A673 (cell line): ENCODE data around the gene TRMO. TPM values are rescaled to one million over a fixed set of nuclear protein-coding genes. Genes with fewer than 3 reads are reported as not detected.

ENCODE experiments used
- BruUV-seq: library from RNA; stranded (reverse); fragments of 400-500 nt; replicated peaks from 2 replicates; lab custom pipeline; 2021; lab: Mats Ljungman, UMichigan
- CTCF ChIA-PET: fragments of 300-600 bp; sonication (Branson Sonifier 250); formaldehyde crosslinking; loops from one replicate; lab custom pipeline; 2022; ENCODE audit warnings: antibody characterized with exemption; lab: Charles Lee
- POLR2A ChIA-PET: fragments of 300-600 bp; sonication (Branson Sonifier 250); formaldehyde crosslinking; loops from one replicate; lab custom pipeline; 2022; ENCODE audit warnings: antibody characterized with exemption; ENCODE audit not compliant: low non-redundant PET; lab: Charles Lee
- DNase-seq: peaks from one replicate; pipeline ENCODE4 v3.0.0-alpha.2; 2015; ENCODE audit warnings: low spot score
- H3K27ac ChIP-seq: fragments of 200-600 bp; sonication (generic); 2 replicates; pipeline ENCODE4 v1.5.1; 2016; ENCODE audit warnings: mixed run types, low read depth, mild to moderate bottlenecking, mixed read lengths, antibody characterized with exemption, low read length; ENCODE audit not compliant: poor library complexity, severe bottlenecking
- H3K27me3 ChIP-seq: fragments of 200-600 bp; sonication (generic); replicated peaks from 2 replicates; pipeline ENCODE4 v1.6.1; 2017; ENCODE audit warnings: mixed run types, low read depth, mild to moderate bottlenecking, mixed read lengths, antibody characterized with exemption, low read length; ENCODE audit not compliant: insufficient read depth, poor library complexity
- H3K36me3 ChIP-seq: fragments of 200-600 bp; sonication (generic); 2 replicates; pipeline ENCODE4 v1.6.1; 2016; ENCODE audit warnings: mixed run types, mild to moderate bottlenecking, mixed read lengths, antibody characterized with exemption, low read length; ENCODE audit not compliant: insufficient read depth, poor library complexity, severe bottlenecking
- H3K4me1 ChIP-seq: fragments of 200-600 bp; sonication (generic); 2 replicates; pipeline ENCODE4 v1.6.1; 2017; ENCODE audit warnings: mixed run types, mild to moderate bottlenecking, mixed read lengths, antibody characterized with exemption, low read length; ENCODE audit not compliant: insufficient read depth, poor library complexity, severe bottlenecking
- H3K4me3 ChIP-seq: fragments of 200-600 bp; sonication (generic); 2 replicates; pipeline ENCODE4 v1.5.1; 2016; ENCODE audit warnings: low read depth, mixed run types, mild to moderate bottlenecking, mixed read lengths, low read length; ENCODE audit not compliant: poor library complexity, severe bottlenecking
- H3K9me3 ChIP-seq: fragments of 200-600 bp; sonication (generic); 2 replicates; pipeline ENCODE4 v1.6.1; 2016; ENCODE audit warnings: mixed run types, low read depth, mild to moderate bottlenecking, mixed read lengths, antibody characterized with exemption, low read length; ENCODE audit not compliant: poor library complexity, severe bottlenecking
- EZH2 ChIP-seq: fragments of 200-600 bp; sonication (generic); IDR thresholded peaks from 2 replicates; pipeline ENCODE4 v1.6.1; 2017; ENCODE audit warnings: borderline replicate concordance, low read depth, mild to moderate bottlenecking, mixed read lengths, antibody characterized with exemption, low read length; ENCODE audit not compliant: poor library complexity, severe bottlenecking
- intact Hi-C: fragments of 100-400 bp; cut with micrococcal nuclease; formaldehyde crosslinking; loops from one replicate; pipeline ENCODE4 v1.10.0; 2022; ENCODE audit not compliant: unreplicated experiment
- total RNA-seq: library from RNA; stranded (reverse); gene quantifications from 2 replicates; pipeline ENCODE4 v1.2.3, GENCODE V29; 2021
- TF ChIP-seq, protein P1 (sequence below): fragments of 300-800, 200-600 bp; sonication (generic); conservative IDR thresholded peaks from 2 replicates; pipeline ENCODE4 v1.5.1; 2017; ENCODE audit warnings: low read depth, mild to moderate bottlenecking, antibody characterized with exemption, low read length, moderate library complexity, mixed read lengths

The TRMO gene
- total RNA-seq, 1 experiment from 2014 or later, result 8.9 TPM

GRCh38 chr9:97925497-97926334 lies 3.4 kb upstream of the TRMO start:
- TF ChIP-seq EZH2, result no peak
- Histone ChIP-seq H3K36me3 (no peaks in the 10 kb centered on the region), H3K27me3 (peaks cover 53% of the 10 kb centered on the region), H3K4me3 (no peak overlapping the region), H3K9me3 (no peaks in the 10 kb centered on the region), H3K27ac (no peak overlapping the region), H3K4me1 (peaks cover 7% of the 10 kb centered on the region)
- ChIA-PET CTCF (no interaction called here), POLR2A (no interaction called here)
- BruUV-seq, result no TSS peak
- DNase-seq, result no peak
- intact Hi-C loops, result no loop called here

DNA sequence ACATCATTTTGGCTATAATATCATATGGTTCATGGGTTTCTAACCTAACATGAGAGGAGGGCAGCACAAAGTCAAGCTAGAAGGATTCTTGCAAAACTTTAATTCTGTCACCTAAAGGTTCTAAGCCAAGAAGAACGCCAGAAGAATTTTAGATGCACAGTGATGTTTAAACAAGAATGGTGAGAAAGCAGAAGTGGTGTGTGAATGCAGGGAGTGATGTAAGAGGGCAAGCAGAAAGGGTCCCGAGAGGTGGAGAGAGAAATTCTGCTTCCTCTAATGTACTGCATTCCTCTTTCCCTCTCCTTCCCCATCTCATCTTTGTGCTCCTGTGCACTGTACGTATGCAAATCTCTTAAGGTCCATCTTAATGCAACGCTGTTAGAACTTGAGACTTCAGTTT lies 2.1 kb upstream of the TRMO start:
- DNase-seq, result no peak
- H3K9me3 ChIP-seq, result no peaks in the 10 kb centered on the region
- intact Hi-C loops, result no loop called here
- no peak for TF ChIP-seq EZH2
- TF ChIP-seq, protein P1, sequence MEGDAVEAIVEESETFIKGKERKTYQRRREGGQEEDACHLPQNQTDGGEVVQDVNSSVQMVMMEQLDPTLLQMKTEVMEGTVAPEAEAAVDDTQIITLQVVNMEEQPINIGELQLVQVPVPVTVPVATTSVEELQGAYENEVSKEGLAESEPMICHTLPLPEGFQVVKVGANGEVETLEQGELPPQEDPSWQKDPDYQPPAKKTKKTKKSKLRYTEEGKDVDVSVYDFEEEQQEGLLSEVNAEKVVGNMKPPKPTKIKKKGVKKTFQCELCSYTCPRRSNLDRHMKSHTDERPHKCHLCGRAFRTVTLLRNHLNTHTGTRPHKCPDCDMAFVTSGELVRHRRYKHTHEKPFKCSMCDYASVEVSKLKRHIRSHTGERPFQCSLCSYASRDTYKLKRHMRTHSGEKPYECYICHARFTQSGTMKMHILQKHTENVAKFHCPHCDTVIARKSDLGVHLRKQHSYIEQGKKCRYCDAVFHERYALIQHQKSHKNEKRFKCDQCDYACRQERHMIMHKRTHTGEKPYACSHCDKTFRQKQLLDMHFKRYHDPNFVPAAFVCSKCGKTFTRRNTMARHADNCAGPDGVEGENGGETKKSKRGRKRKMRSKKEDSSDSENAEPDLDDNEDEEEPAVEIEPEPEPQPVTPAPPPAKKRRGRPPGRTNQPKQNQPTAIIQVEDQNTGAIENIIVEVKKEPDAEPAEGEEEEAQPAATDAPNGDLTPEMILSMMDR, result no peak
- peaks cover 40% of the 10 kb centered on the region for H3K27me3 ChIP-seq
- H3K4me1 ChIP-seq, result peaks cover 7% of the 10 kb centered on the region
- no peak overlapping the region for H3K4me3 ChIP-seq
- ChIA-PET POLR2A (no interaction called here), CTCF (interaction anchor here (2.4 kb wide), 1 partner anchor 58 kb away, joined by 14 read pairs; the partner anchor contains the start of gene ANP32B)
- no peaks in the 10 kb centered on the region for H3K36me3 ChIP-seq
- BruUV-seq, result no TSS peak
- H3K27ac ChIP-seq, result no peak overlapping the region

DNA sequence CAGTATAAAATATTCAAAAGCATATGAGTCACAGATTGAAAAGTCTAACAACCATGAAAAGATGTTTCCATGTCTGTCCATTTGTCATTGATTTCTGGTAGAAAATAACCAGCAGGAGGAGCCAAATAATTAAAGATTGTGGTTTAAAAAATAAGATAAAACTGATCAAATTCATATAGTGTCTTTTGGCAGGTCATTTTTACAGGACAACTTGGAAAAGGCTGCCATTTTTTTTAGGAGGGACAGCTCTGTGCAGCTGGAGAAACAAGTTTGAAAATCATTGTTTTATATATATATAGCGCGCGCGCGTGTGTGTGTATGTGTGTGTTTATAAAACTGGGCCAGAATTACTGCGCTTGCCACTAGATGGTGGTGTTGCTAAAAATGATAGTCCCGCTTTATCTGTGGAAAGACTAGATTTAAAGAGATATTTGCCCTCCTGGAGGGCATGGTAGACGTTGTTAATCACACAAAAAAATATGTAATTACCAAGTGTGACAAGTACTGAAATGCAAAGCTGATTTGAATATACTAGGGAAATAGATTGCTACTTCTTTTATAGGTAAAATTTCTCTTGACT lies 1.3 kb upstream of the TRMO start:
- no peaks in the 10 kb centered on the region for H3K36me3 ChIP-seq
- H3K4me1 ChIP-seq, result peaks cover 7% of the 10 kb centered on the region
- POLR2A ChIA-PET, result no interaction called here
- no TSS peak for BruUV-seq
- CTCF ChIA-PET, result interaction anchor here (0.7 to 2.6 kb wide), 4 partner anchors 59 to 340 kb away, joined by 3 to 19 read pairs (median 8); partner anchors contain the start of gene ANP32B
- DNase-seq, result peak; percentile 90
- H3K27ac ChIP-seq, result no peak overlapping the region
- no peaks in the 10 kb centered on the region for H3K9me3 ChIP-seq
- TF ChIP-seq EZH2, result no peak
- TF ChIP-seq, protein P1, result peak; percentile 89
- intact Hi-C loops, result loop anchor here (1.0 to 2.0 kb wide), 2 partner anchors 59 to 111 kb away; partner anchors contain the start of gene ANP32B
- H3K4me3 ChIP-seq, result peak overlapping the region; percentile 57
- peaks cover 32% of the 10 kb centered on the region for H3K27me3 ChIP-seq
